ENCODE results near the gene PLRG1.

DNA sequence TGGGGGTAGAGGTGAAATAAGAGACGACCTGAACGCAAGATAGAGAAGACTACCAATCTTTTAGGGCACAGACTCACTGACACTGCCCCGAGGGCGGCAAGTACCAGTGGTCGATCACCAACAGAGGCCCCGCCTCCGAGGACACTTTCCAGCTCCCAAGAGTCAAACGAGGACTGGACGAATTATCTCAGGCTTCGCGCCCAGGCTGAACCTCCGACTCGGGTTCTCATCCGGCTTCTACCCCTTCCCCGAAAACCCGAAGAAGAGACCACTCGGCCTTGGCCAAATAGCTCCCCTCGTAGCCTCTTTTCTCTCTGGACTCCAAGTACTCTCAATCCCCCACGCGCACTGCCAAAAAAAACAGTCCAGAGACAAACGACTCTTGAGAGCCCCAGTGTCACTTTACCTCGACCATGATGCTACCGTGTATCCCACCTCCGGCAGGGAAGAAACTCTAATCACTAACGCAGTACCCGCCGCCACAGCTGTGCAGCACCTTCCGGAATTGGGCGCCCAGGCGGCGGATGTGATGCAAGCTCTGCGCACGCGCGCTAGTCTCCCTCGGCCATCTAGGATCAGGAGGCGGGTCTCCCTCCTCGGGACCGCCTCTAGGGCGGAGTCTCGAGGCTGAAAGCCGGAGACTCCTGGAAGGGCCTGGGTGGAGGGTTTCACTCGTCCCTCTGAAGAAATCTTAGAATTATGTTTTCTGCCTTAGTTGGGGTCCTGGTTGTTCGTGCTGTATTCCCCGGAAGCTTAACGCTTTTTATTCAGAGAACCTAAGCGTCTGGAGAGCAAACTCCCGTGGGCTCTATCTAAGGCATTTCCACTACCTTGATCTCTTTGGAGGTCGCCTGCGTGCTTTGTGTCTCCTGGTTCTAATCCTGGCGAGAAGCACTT is at the start of gene PLRG1:
- TF ChIP-seq, protein P1, sequence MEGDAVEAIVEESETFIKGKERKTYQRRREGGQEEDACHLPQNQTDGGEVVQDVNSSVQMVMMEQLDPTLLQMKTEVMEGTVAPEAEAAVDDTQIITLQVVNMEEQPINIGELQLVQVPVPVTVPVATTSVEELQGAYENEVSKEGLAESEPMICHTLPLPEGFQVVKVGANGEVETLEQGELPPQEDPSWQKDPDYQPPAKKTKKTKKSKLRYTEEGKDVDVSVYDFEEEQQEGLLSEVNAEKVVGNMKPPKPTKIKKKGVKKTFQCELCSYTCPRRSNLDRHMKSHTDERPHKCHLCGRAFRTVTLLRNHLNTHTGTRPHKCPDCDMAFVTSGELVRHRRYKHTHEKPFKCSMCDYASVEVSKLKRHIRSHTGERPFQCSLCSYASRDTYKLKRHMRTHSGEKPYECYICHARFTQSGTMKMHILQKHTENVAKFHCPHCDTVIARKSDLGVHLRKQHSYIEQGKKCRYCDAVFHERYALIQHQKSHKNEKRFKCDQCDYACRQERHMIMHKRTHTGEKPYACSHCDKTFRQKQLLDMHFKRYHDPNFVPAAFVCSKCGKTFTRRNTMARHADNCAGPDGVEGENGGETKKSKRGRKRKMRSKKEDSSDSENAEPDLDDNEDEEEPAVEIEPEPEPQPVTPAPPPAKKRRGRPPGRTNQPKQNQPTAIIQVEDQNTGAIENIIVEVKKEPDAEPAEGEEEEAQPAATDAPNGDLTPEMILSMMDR (IDR thresholded peaks at IDR 0.05) = peak; percentile 14 to 63 (median 40)
- TF ChIP-seq POLR2A (IDR thresholded peaks at IDR 0.05) = peak; percentile 38 to 68
